HFFc6 (cell line): Measurements from ENCODE around the gene DSG3. TPM values are rescaled to one million over a fixed set of nuclear protein-coding genes. Genes with fewer than 3 reads are reported as not detected.

Experiments
- DNase-seq: peaks from one replicate; pipeline ENCODE4 v3.0.0-alpha.2; 2018
- H3K27ac Mint-ChIP-seq: 2 replicates; pipeline ENCODE4 v1.8.0; 2020; ENCODE audit warnings: mild to moderate bottlenecking, mixed read lengths
- H3K27me3 Mint-ChIP-seq: 2 replicates; pipeline ENCODE4 v1.8.0; 2021; ENCODE audit warnings: mild to moderate bottlenecking, moderate library complexity, mixed read lengths; ENCODE audit not compliant: insufficient read depth
- H3K36me3 Mint-ChIP-seq: 2 replicates; pipeline ENCODE4 v1.8.0; 2021; ENCODE audit warnings: low read depth, mixed read lengths
- H3K4me1 Mint-ChIP-seq: 2 replicates; pipeline ENCODE4 v1.8.0; 2020; ENCODE audit warnings: low read depth, mixed read lengths
- H3K4me3 Mint-ChIP-seq: 2 replicates; pipeline ENCODE4 v1.8.0; 2020; ENCODE audit warnings: mild to moderate bottlenecking, moderate library complexity, mixed read lengths
- H3K9me3 Mint-ChIP-seq: 2 replicates; pipeline ENCODE4 v1.8.0; 2020; ENCODE audit warnings: mild to moderate bottlenecking, mixed read lengths
- total RNA-seq, 6 experiments: library from RNA; stranded (reverse); fragmentation: NEBNext Ultra II Directional; extraction: Animal tissue kit (Norgen Biotek cat#: 25700); gene quantifications; 2 replicates in 1 of 6; 3 replicates in 5 of 6; pipeline ENCODE4 v1.2.3, GENCODE V29; 2021
- TF ChIP-seq, protein P1 (sequence below): fragments of 200-600 bp; sonication (generic); IDR thresholded peaks from 2 replicates; pipeline ENCODE4 v1.5.0; 2021; ENCODE audit warnings: antibody characterized with exemption, mild to moderate bottlenecking

Gene DSG3
- total RNA-seq, 6 experiments from 2014 or later, result not detected

DNA sequence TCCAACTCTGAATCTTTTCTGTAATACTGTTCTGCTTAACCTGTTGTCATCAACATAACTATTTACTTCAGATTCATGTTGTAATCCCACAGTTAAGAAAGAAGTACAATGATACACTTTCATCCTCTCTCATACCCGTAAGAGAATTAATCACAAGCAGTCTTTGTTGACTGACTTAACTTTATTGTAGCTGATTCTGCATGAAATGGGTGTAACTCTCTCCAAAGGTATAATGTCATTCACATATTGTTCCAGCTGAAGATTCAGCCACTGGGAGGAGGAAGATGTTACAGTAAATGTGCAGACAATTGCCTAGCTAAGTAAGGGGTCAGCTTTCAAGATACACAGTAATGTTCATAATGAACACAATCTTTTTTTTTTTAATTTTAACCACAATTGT lies 36.9 kb downstream of the DSG3 start:
- peaks cover 43% of the 10 kb centered on the region for H3K9me3 Mint-ChIP-seq
- no peaks in the 10 kb centered on the region for H3K4me1 Mint-ChIP-seq
- H3K27ac Mint-ChIP-seq, result no peak overlapping the region
- H3K4me3 Mint-ChIP-seq, result no peak overlapping the region
- TF ChIP-seq, protein P1, sequence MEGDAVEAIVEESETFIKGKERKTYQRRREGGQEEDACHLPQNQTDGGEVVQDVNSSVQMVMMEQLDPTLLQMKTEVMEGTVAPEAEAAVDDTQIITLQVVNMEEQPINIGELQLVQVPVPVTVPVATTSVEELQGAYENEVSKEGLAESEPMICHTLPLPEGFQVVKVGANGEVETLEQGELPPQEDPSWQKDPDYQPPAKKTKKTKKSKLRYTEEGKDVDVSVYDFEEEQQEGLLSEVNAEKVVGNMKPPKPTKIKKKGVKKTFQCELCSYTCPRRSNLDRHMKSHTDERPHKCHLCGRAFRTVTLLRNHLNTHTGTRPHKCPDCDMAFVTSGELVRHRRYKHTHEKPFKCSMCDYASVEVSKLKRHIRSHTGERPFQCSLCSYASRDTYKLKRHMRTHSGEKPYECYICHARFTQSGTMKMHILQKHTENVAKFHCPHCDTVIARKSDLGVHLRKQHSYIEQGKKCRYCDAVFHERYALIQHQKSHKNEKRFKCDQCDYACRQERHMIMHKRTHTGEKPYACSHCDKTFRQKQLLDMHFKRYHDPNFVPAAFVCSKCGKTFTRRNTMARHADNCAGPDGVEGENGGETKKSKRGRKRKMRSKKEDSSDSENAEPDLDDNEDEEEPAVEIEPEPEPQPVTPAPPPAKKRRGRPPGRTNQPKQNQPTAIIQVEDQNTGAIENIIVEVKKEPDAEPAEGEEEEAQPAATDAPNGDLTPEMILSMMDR, result no peak
- no peaks in the 10 kb centered on the region; the same call in 1 of the 2 replicates for H3K36me3 Mint-ChIP-seq
- H3K27me3 Mint-ChIP-seq, result no peaks in the 10 kb centered on the region; the same call in none of the 2 replicates
- DNase-seq, result no peak

DNA sequence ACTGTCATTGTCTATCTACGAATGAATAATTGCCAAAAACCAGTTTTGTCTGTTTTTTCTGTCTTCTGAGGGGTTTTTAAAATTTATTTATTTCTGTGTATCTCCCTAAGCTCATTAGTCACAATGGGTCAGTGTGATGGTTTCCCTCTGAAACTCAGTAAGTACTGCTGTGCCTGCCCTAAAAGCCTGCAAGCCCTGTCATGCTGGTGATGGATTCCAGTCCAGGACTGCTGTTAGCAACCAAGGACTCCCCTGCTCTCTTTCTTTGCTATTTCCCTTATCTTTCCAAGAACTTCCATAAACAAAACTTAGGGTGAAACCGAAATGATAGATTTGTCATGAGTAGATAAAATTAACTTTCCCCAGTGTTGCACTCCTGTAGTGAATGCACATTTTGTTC lies 38.6 kb downstream of the DSG3 start:
- no peak overlapping the region for H3K4me3 Mint-ChIP-seq
- no peak for DNase-seq
- H3K9me3 Mint-ChIP-seq, result peaks cover 37% of the 10 kb centered on the region
- H3K27ac Mint-ChIP-seq, result no peak overlapping the region
- H3K36me3 Mint-ChIP-seq, result no peaks in the 10 kb centered on the region; the same call in 1 of the 2 replicates
- H3K27me3 Mint-ChIP-seq, result no peaks in the 10 kb centered on the region; the same call in 1 of the 2 replicates
- TF ChIP-seq, protein P1, result no peak
- H3K4me1 Mint-ChIP-seq, result no peaks in the 10 kb centered on the region

DNA sequence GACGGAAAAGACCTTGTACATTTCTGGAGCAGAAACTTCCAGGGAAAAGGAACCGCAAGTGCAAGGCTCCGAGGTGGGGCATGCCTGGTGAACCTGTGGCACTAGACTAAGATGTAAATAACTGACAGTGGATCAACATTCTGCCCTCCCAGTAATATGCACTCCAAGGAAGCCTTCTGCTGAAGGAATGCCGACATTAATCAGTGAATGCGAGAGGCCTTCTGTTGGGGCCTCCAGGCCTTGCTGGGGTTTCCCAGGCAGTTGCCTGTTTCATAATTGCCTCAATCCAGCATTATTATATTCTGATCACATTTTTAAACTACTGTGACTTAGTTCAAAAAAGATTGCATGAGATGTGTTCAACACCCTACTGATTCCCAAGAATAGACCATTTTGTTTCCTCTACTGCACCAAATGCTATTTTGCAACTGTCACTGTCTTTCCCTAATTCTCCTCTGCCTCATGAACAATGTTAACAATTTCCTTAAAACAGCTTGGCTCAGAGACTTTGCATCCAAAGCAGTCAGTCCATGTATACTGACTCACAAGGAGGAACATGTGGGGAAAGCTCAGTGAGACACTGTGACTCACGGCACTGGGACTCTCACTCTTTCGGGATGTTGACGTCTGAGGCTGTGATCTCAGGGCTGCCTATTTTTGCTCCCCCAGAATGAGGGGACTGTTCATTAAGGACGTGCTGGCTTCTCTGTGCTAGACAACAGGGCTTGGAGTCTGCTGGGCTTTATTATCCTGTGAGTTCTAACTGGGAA lies 39.9 kb downstream of the DSG3 start:
- H3K4me3 Mint-ChIP-seq, result no peak overlapping the region
- peak; percentile 10 for DNase-seq
- TF ChIP-seq, protein P1, result no peak
- H3K27ac Mint-ChIP-seq, result no peak overlapping the region
- H3K9me3 Mint-ChIP-seq, result peaks cover 33% of the 10 kb centered on the region
- H3K27me3 Mint-ChIP-seq, result no peaks in the 10 kb centered on the region; the same call in 1 of the 2 replicates
- no peaks in the 10 kb centered on the region for H3K4me1 Mint-ChIP-seq
- H3K36me3 Mint-ChIP-seq, result no peaks in the 10 kb centered on the region; the same call in 1 of the 2 replicates

DNA sequence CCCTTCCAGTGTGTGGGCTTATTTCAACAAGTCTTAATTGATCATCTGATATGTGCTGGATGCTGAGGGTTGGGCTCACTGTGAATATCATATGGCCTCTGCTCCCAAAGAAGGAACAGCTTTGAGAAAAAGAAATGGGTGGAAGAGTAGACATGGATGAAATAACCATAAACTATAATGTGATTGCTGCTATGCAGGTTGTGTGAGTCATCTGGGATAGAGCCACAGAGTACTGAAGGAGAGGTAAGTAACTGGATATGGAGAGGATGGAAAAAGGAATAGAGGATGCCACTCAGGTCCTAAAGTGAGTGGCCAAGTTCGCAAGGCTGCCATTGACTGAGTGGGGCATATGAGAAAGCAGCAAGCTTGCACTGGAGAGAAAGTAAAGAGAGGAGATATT lies 41.8 kb downstream of the DSG3 start:
- H3K9me3 Mint-ChIP-seq, result peaks cover 30% of the 10 kb centered on the region
- no peak for DNase-seq
- no peaks in the 10 kb centered on the region; the same call in 1 of the 2 replicates for H3K36me3 Mint-ChIP-seq
- H3K27ac Mint-ChIP-seq, result no peak overlapping the region
- TF ChIP-seq, protein P1, result no peak
- no peaks in the 10 kb centered on the region for H3K4me1 Mint-ChIP-seq
- no peak overlapping the region for H3K4me3 Mint-ChIP-seq
- no peaks in the 10 kb centered on the region; the same call in 1 of the 2 replicates for H3K27me3 Mint-ChIP-seq

DNA sequence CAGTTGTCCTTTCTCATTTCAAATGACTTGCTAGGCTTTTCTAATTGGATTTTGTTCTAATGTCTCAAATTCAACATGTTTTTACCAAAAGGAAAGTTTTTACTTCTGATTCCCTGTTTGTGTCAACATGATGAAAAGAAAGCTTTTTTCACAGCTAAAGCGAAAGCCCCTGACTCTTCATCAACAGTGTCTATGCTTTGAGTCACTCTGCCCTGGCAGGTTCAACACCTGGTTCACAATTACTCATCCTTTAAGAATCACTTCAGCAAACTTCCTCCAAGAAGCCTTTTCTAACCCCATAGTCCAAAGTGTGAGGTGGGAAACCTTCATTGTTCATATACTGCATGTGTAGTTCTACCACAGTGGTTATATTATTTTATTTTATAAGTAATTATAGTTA lies 42.8 kb downstream of the DSG3 start:
- Mint-ChIP-seq H3K9me3 (peaks cover 31% of the 10 kb centered on the region), H3K4me1 (no peaks in the 10 kb centered on the region), H3K4me3 (no peak overlapping the region), H3K27ac (no peak overlapping the region), H3K27me3 (no peaks in the 10 kb centered on the region; the same call in 1 of the 2 replicates), H3K36me3 (no peaks in the 10 kb centered on the region; the same call in 1 of the 2 replicates)
- TF ChIP-seq, protein P1, result no peak
- no peak for DNase-seq
